Right atrium auricular region (tissue), 2 donors: ENCODE results near the gene SPSB4. TPM values are rescaled to one million over a fixed set of nuclear protein-coding genes. Genes with fewer than 3 reads are reported as not detected.

Source experiments
- DNase-seq: peaks from one replicate; pipeline ENCODE4 v3.0.0-alpha.2; 2019; ENCODE audit warnings: low spot score
- H3K27ac ChIP-seq, 2 donors: fragments of 200-600 bp; sonication (generic); 1 replicate in 1 of 2; 2 replicates in 1 of 2; pipeline ENCODE4 v1.5.1; 2016 to 2019
- H3K27me3 ChIP-seq, 2 donors: fragments of 200-600 bp; sonication (generic); one replicate each; pipeline versions ENCODE4 v1.5.1 to v1.6.0; 2017 to 2019
- H3K36me3 ChIP-seq: fragments of 200-600 bp; sonication (generic); one replicate; pipeline ENCODE4 v1.5.1; 2016
- H3K4me1 ChIP-seq, 2 donors: fragments of 200-600 bp; sonication (generic); one replicate each; pipeline versions ENCODE4 v1.5.1 to v1.6.0; 2017 to 2019
- H3K4me3 ChIP-seq, 2 donors: fragments of 200-600 bp; sonication (generic); 1 replicate in 1 of 2; 2 replicates in 1 of 2; pipeline ENCODE4 v1.5.1; 2017 to 2019; ENCODE audit warnings: mild to moderate bottlenecking in 1 of 2, moderate library complexity in 1 of 2
- H3K9me3 ChIP-seq, 2 donors: fragments of 200-600 bp; sonication (generic); one replicate each; pipeline ENCODE4 v1.5.1; 2019
- total RNA-seq, 2 donors: library from RNA; depleted of rRNA; stranded (reverse); fragments of >200 nt; gene quantifications; one replicate each; pipeline ENCODE4 v1.1.0, GENCODE V29; 2016
- TF ChIP-seq, protein P1 (sequence below), 2 donors: fragments of 200-600 bp; sonication (generic); IDR thresholded peaks; one replicate each; pipeline ENCODE4 v1.5.1; 2019; ENCODE audit warnings: antibody characterized with exemption in 2 of 2

Gene SPSB4
- total RNA-seq, 2 donors from 2014 or later, result 1.8 to 6.9 TPM

DNA sequence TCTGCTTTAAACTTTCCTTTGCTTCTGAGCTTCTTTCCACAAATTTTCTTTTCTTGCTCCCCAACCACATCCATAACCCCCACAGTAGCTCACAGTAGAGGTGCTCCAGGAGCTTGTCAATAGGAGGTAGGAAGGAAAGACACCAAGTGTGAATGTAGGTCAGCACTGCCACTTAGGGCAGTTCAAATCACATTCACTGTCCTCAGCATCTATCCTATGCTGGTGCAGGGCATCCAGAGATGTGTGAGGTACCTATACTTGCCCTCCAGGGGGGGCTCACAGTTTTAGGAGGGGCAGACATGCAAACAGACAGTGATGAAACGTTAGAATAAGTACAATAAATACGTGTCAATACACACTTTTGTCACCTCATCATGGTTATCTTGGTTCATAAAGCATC is 1.5 kb upstream of the SPSB4 start:
- TF ChIP-seq, protein P1, sequence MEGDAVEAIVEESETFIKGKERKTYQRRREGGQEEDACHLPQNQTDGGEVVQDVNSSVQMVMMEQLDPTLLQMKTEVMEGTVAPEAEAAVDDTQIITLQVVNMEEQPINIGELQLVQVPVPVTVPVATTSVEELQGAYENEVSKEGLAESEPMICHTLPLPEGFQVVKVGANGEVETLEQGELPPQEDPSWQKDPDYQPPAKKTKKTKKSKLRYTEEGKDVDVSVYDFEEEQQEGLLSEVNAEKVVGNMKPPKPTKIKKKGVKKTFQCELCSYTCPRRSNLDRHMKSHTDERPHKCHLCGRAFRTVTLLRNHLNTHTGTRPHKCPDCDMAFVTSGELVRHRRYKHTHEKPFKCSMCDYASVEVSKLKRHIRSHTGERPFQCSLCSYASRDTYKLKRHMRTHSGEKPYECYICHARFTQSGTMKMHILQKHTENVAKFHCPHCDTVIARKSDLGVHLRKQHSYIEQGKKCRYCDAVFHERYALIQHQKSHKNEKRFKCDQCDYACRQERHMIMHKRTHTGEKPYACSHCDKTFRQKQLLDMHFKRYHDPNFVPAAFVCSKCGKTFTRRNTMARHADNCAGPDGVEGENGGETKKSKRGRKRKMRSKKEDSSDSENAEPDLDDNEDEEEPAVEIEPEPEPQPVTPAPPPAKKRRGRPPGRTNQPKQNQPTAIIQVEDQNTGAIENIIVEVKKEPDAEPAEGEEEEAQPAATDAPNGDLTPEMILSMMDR (IDR thresholded peaks at IDR 0.05), result peak in 1 of 2 donors; percentile 44
- H3K4me1 ChIP-seq, result peaks cover 0 to 25% of the 10 kb centered on the region in 2 donors
- H3K36me3 ChIP-seq, result no peaks in the 10 kb centered on the region
- H3K27ac ChIP-seq, result no peak overlapping the region
- H3K4me3 ChIP-seq, result no peak overlapping the region
- H3K9me3 ChIP-seq, result no peaks in the 10 kb centered on the region
- DNase-seq, result no peak
- no peaks in the 10 kb centered on the region for H3K27me3 ChIP-seq

DNA sequence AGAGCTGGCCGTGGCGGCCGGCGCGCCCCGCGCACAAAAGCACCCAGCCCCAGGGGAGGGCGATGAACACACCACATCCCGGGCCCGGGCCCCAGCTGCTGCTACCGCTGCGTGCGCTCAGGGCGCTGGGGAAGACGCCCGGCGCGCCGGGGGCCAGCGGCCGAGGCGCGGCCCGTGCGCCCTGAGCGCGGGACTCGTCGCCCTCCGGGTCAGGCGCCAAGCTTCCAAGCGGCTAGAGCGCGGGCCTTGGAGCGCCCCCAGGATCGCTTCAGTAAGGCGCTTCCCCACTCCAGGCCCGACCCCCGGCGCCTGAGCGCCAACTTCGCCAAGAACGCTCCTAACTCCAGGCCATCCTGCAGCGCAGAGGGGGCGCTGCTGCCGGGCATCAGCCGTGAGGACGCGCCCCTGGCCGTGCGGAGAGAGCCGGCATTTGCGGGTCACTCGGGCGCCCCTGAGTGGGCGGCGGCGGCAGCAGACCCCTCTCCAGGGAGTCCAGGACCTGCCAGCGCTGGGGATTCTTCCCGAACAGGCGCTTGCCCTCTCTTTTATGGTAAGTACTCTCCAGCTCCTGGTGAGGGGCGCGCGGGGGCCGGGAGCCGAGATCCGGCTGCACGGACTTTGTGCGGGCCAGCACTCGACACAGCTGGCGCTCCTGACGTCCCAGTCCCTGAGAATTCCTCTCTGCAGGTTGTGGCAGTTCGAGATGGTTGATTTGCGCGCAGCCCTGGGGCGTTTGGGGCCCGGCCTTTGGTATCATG is 475 bp downstream of the SPSB4 start:
- no peaks in the 10 kb centered on the region for H3K36me3 ChIP-seq
- peak overlapping the region; percentile 85 for H3K27ac ChIP-seq
- H3K27me3 ChIP-seq, result no peaks in the 10 kb centered on the region
- peaks cover 0 to 41% of the 10 kb centered on the region in 2 donors for H3K4me1 ChIP-seq
- no peaks in the 10 kb centered on the region for H3K9me3 ChIP-seq
- TF ChIP-seq, protein P1 (IDR thresholded peaks at IDR 0.05), result peak in 1 of 2 donors; percentile 41
- DNase-seq, result no peak
- peak overlapping the region; percentile 58 to 66 for H3K4me3 ChIP-seq

- Histone ChIP-seq H3K27ac (peak overlapping the region; percentile 85), H3K27me3 (no peaks in the 10 kb centered on the region), H3K4me3 (peak overlapping the region; percentile 58 to 66), H3K4me1 (peaks cover 0 to 44% of the 10 kb centered on the region in 2 donors), H3K9me3 (no peaks in the 10 kb centered on the region), H3K36me3 (no peaks in the 10 kb centered on the region)
- DNase-seq, result no peak
- TF ChIP-seq, protein P1 (IDR thresholded peaks at IDR 0.05), result no peak
These were observed 1.3 kb downstream of the SPSB4 start for GRCh38 chr3:141052201-141053069.

GRCh38 chr3:141055136-141055535 is 4.0 kb downstream of the SPSB4 start:
- H3K36me3 ChIP-seq, result no peaks in the 10 kb centered on the region
- no peaks in the 10 kb centered on the region for H3K27me3 ChIP-seq
- TF ChIP-seq, protein P1 (IDR thresholded peaks at IDR 0.05), result no peak
- no peak overlapping the region for H3K27ac ChIP-seq
- DNase-seq, result no peak
- no peaks in the 10 kb centered on the region for H3K9me3 ChIP-seq
- H3K4me1 ChIP-seq, result peaks cover 0 to 44% of the 10 kb centered on the region in 2 donors
- H3K4me3 ChIP-seq, result no peak overlapping the region

DNA sequence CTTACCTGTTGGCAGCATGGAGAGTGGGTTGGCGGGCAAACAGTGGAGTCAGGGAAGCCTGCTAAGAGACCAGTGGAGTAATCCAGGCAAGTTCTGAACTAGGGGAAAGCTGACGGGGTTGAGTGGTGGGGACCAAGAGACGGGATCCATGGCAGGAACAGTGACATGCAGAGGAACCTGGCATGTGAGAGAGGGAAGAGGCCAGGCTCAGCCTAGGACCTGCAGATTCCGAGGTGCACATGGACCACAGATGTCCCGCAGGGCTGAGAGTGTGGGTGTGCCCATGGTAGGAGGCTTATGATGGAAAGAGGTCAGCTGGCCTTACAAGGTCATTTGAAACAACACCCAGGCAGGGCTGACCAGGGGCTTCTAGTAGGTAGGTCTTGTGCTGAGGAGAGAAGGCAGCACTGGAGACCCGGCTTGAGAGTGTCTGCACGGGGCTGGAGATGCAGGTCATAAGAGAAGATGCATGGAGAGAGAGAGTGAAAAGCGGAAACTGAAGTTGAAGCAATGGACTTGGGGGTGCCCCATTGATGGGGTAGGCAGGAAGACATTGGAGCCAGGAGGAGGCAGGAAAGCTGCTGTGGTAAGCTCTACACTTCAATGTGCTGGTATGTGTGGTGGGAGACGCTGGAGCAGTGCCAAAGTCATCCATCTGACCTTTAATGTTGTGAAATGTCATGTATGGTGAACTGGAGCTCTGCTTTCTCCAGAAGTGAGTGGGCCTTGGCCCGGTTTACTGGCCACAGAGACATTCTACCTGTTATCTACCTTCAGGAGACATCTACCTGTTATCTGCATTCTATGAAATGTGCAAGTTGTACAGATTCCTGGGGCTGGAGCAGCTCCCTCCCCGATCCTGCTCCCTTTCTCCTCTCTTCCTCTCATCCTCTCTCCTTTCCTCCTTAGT is 4.6 kb downstream of the SPSB4 start:
- Histone ChIP-seq H3K4me1 (peaks cover 0 to 39% of the 10 kb centered on the region in 2 donors), H3K4me3 (no peak overlapping the region), H3K36me3 (no peaks in the 10 kb centered on the region), H3K27me3 (no peaks in the 10 kb centered on the region), H3K27ac (no peak overlapping the region), H3K9me3 (no peaks in the 10 kb centered on the region)
- no peak for DNase-seq
- TF ChIP-seq, protein P1 (IDR thresholded peaks at IDR 0.05), result no peak
